WI38 (cell line): Measurements from ENCODE around the gene DEFB119.

ENCODE experiments used
- H3K4me3 ChIP-seq: 2 replicates; pipeline ENCODE4 v1.5.1; 2011; ENCODE audit warnings: low read depth, mild to moderate bottlenecking, control low read depth, low read length
- TF ChIP-seq, protein P1 (sequence below): IDR thresholded peaks from 2 replicates; pipeline ENCODE4 v1.5.1; 2012; ENCODE audit warnings: low read depth, mild to moderate bottlenecking, control low read depth, low read length

Gene DEFB119

DNA sequence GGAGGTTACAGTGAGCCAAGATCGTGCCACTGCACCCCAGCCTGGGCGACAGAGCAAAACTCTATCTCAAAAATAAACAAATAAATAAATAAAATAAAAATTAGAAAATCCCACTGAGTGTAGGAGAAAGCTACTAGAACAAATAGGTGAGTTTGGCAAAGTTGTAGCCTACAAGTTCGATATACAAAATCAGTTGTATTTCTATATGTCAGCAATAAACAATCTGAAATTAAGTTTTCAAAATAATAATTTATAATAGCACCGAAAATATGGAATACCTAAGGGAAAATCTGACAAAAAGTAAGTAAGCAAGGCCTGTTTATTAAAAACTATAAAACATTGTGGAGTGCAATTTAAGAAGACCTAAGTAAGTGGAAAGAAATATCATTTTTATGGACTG is 27.1 kb downstream of the DEFB119 start:
- TF ChIP-seq, protein P1, sequence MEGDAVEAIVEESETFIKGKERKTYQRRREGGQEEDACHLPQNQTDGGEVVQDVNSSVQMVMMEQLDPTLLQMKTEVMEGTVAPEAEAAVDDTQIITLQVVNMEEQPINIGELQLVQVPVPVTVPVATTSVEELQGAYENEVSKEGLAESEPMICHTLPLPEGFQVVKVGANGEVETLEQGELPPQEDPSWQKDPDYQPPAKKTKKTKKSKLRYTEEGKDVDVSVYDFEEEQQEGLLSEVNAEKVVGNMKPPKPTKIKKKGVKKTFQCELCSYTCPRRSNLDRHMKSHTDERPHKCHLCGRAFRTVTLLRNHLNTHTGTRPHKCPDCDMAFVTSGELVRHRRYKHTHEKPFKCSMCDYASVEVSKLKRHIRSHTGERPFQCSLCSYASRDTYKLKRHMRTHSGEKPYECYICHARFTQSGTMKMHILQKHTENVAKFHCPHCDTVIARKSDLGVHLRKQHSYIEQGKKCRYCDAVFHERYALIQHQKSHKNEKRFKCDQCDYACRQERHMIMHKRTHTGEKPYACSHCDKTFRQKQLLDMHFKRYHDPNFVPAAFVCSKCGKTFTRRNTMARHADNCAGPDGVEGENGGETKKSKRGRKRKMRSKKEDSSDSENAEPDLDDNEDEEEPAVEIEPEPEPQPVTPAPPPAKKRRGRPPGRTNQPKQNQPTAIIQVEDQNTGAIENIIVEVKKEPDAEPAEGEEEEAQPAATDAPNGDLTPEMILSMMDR, result no peak
- H3K4me3 ChIP-seq, result no peak overlapping the region

GRCh38 chr20:31355981-31356380 is 34.4 kb downstream of the DEFB119 start:
- TF ChIP-seq, protein P1, result no peak
- H3K4me3 ChIP-seq, result no peak overlapping the region

DNA sequence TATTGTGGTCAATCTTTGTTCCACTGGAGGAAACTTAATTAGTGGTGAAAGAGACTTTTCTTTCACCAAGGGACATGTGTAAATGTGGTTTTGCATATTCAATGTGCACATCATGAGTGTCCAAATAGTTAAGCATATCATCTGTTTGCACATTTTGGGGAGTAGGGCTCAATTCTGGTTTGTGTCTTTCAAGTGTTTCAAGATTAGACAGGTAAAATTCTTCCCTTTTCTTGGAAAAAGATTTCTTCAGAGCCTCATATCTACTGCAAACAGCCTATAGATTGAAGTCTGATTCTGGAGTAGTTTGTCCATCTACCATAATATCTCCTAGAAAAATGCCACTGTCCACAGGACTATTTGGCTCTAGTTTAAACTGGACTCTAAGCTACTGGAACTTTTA is 48.9 kb downstream of the DEFB119 start:
- no peak overlapping the region for H3K4me3 ChIP-seq
- TF ChIP-seq, protein P1, result no peak

- TF ChIP-seq, protein P1, result no peak
Observed at GRCh38 chr20:31330893-31331292, 59.5 kb downstream of the DEFB119 start.

More at GRCh38 chr20:31330893-31331292, 59.5 kb downstream of the DEFB119 start:
- H3K4me3 ChIP-seq, result no peak overlapping the region
